ENCODE results near the gene CRYAA.

CRYAA gene

DNA sequence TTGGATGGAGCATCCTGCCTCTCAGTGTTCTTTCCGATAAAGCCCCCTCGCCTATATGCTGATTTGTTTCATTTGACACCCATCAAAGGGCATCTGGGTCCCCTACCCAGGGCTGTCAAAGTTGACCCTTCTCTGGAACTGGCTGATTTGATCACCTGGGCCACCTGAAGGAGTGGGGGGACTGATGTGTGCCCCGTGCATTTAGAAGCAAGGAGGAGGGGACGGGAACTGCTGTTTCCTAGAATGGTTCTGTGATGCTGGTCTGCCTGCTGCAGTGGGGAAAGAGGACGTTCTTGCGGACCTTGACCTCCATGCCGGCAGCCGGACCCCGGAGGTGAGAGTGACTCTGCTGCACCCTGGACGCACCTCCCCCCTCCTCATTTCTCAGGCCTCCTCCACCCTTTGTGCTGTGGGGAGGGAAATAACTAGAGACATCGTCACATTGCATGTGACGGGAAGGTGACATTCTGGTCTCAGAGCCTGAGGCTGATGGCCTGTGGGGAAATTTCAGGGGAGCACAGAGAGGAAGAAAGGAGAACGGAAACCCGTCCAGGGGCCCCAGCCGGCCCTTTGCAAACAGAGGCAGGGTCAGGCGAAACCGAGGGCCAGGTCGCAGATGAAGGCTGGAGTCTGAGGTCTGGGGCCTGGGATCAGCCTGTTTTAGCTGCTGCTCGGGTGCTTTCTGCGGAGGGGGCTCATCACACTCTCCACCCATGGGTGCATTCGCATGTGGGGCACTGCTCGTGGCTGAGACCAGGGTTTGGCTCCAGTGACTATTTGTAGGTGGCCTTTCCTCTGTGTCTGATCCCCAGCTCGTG lies 25.7 kb downstream of the CRYAA start:
- DNase-seq, result peak in 9 of 42 donors; percentile 3 to 36 (median 20)
- intact Hi-C loops (cut with DNase I), result no loop called here

DNA sequence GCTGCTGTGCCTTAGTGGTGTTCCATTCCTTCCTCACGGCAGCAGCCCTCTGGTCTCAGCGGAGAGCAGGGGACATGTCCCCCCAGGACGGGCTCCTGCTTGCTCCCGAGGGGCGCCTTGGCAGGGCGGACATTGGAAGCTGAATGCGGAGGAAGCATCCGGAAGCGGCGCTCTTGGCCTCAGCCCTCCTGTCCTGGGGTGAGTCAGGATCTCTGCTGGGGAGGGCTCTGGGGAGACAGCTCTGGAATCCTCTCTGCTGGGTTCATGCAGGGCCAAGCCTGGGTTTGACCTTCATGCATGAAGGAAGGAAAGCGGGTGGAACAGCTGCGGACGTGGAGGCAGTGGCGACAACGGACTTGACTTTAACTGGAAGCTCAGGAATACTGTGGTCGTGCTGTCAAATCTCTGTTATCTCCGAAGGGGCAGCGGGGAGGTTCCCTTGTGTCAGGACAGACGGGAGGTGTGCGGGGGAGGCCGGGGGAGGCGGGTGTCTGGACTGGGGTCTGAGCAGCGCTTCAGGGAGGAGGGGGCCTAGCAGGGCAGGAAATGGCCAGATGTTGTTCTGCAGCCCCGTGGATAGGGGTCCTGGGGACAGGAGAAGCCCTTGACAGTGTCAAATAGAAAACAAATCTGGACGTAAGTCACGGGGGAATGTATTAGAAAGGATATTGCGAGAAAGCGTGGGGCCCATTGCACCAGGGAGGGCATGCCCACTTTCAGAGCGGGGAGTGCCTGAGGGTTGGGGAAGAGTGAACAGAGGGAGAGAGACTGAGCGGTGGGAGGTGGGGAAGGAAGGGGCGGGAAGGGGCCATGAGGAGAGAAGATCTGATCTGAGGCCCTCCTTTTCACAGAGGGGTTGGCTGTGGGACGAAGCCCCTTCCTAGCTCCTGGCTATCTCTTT lies 26.6 kb downstream of the CRYAA start:
- DNase-seq, result peak in 10 of 42 donors; percentile 1 to 38 (median 8)
- intact Hi-C loops (cut with DNase I), result no loop called here

GRCh38 chr21:43196826-43197225 lies 28.0 kb downstream of the CRYAA start:
- intact Hi-C loops (cut with DNase I), result no loop called here

GRCh38 chr21:43198376-43198775 lies 29.6 kb downstream of the CRYAA start:
- intact Hi-C loops (cut with DNase I), result no loop called here
- DNase-seq, result no peak

More at GRCh38 chr21:43196826-43197225, 28.0 kb downstream of the CRYAA start:
- peak in 11 of 42 donors; percentile 3 to 41 (median 21) for DNase-seq

DNA sequence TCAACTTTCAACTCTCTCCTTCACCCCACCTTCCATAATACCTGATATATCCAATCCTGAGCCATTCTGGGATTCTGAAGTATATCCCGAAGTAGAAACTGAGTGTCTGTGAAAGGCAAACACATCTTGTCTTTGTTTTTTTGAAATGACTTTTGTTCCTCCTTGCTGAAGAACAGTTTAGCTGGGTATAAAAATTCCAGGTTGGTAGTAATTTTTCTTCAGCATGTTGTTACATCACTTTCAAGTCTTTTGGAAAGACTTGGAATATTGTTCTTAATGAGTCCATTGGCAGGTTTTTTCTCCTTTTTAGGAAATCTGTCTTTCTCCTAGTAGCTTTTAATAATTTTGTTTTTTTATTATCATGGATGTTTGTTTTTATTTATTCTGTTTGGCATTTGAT lies 32.7 kb downstream of the CRYAA start:
- no peak for DNase-seq
- intact Hi-C loops (cut with DNase I), result no loop called here

GRCh38 chr21:43203591-43203990 lies 34.8 kb downstream of the CRYAA start:
- intact Hi-C loops (cut with DNase I), result no loop called here

GRCh38 chr21:43204638-43205037 lies 35.8 kb downstream of the CRYAA start:
- peak in 4 of 42 donors; percentile 1 to 24 (median 6) for DNase-seq

More at GRCh38 chr21:43203591-43203990, 34.8 kb downstream of the CRYAA start:
- DNase-seq, result peak in 2 of 42 donors; percentile 3 to 12

GRCh38 chr21:43206231-43207042 lies 37.6 kb downstream of the CRYAA start:
- intact Hi-C loops (cut with DNase I), result no loop called here
- DNase-seq, result peak in 6 of 42 donors; percentile 3 to 27 (median 14)

More at GRCh38 chr21:43204638-43205037, 35.8 kb downstream of the CRYAA start:
- intact Hi-C loops (cut with DNase I), result no loop called here

- peak in 2 of 42 donors; percentile 9 to 13 for DNase-seq
- intact Hi-C loops (cut with DNase I), result no loop called here
Measured at GRCh38 chr21:43207043-43207315, 38.2 kb downstream of the CRYAA start.

GRCh38 chr21:43207868-43208267 lies 39.1 kb downstream of the CRYAA start:
- intact Hi-C loops (cut with DNase I), result no loop called here
- peak in 6 of 42 donors; percentile 1 to 23 (median 4) for DNase-seq

DNA sequence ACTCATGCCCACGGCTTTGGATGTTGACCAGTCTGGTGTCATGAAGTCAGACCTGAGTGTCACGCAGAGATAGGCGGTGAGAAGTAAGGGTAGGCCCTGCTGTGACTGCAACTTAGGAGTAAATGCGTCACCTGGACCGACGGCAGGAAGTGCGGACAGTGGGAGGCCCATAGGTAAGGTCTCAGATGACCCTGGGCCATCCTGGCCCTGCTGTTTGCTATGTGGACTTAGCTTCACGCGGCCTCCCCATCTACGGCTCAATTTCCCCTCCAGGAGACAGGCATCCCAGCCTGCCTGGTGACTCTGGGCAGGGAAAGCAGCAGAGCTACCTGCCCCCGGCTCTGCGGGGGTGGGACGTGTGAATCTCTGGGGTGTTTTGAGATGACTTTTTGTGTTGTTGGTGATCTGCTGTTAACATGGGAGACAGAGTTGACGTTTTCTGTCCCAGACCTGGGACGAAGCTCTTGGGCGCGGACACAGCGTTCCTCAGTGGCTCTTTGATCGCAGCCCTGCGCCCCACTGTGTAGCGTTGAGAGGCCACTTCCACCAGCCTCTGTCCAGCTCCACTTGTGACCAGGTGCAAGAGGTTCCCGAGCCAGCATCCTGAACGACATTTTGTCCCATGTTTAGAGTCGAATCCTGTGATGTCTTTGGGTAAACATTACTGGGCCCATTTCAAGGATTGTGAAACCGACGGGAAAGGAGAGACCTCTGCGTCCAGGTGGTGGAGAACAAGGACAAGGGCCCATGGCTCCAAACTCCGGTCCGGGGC lies 39.9 kb downstream of the CRYAA start:
- DNase-seq, result peak in 9 of 42 donors; percentile 2 to 32 (median 11)
- intact Hi-C loops (cut with DNase I), result no loop called here

DNA sequence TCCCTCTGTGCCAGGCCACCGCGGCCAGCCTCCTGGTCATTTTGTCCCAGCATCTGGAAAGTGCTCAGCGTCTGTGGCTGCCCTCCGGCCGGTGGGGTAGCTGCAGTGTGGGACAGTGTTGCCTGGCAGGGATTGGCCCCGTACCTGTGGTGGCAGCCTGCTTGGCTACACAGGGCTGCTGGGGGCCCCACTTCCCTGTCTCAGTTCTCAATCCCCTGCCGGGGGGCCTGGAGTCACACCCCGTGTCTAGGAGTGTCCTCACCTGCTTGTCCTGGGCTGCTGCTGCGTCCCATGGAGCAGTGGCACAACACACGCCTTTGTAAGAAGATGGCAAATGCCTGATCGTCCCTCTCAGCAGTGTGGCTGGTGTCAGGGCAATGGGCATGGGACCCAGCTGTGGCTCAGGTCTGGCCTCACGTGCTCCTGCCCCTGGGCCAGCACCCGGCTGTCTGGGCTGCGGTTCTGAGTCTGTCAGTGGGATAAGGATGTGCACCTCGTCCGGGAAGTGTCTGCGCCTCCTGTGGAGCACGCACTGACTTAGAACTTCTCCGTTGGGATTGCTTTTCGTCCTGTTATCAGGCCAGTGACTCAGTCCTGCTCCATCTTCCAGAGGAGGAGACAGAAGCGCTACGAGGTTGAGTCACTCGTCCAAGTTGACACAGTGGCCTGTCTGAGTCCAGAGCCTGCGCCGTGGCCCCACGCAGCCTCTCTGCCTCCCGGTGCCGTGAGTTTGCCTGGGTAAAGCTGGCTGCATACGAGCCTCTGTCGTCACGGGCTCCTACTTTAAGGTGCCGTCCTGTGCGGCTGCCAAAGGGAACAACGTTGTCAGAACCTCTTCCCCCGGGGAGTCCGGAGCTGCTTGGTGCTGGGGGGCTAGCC lies 41.0 kb downstream of the CRYAA start:
- peak in 9 of 42 donors; percentile 5 to 29 (median 14) for DNase-seq
- intact Hi-C loops (cut with DNase I), result no loop called here

- intact Hi-C loops (cut with DNase I), result no loop called here
Measured at GRCh38 chr21:43210454-43211071, 41.8 kb downstream of the CRYAA start.

DNA sequence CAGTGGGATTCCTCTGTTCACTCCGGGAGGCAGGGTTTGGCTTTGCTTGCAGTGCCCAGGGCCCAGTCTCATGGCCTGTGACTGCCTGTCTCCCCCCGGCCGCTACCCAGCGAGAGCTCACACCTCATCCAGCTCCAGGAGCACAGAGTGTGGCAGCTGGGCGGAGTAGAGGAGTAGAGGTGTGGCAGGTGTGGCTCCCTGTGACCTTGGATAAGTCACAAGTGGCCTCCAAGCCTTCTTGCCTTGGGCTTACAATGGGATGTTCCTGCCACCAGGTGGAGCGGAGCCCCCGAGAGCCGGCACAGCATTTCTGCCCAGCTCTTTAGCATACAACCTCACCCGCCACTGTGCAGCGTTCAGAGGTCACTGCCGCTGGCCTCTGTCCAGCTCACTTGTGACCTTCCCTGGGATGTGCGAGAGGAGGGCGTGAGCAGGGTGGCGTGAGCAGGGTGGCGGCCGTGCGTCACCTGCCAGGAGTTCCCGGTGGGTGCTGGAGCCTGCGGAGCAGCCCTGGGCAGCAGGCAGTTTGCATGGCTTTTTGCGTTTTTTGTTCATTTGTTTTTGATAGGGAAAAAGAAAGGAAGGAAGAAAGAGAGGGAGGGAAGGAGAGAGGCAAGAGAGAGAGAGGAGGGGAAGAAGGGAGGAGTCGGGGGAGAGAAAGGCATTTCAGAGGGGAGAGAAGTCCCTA lies 42.4 kb downstream of the CRYAA start:
- DNase-seq, result peak in 10 of 42 donors; percentile 3 to 35 (median 16)
- intact Hi-C loops (cut with DNase I), result no loop called here

More at GRCh38 chr21:43210454-43211071, 41.8 kb downstream of the CRYAA start:
- peak in 8 of 42 donors; percentile 3 to 27 (median 6) for DNase-seq

- DNase-seq, result peak in 10 of 42 donors; percentile 2 to 38 (median 12)
- intact Hi-C loops (cut with DNase I), result no loop called here
Measured at GRCh38 chr21:43211760-43212115, 42.9 kb downstream of the CRYAA start.
